HG02610 (cell line): ENCODE measurements around the gene TRAPPC10.

Source experiments
- ATAC-seq: cut with Tn5 transposase; IDR thresholded peaks from one replicate; pipeline ENCODE4 v1.9.1; 2021; ENCODE audit warnings: mild to moderate bottlenecking, moderate library complexity; ENCODE audit not compliant: unreplicated experiment

Gene TRAPPC10, protein sequence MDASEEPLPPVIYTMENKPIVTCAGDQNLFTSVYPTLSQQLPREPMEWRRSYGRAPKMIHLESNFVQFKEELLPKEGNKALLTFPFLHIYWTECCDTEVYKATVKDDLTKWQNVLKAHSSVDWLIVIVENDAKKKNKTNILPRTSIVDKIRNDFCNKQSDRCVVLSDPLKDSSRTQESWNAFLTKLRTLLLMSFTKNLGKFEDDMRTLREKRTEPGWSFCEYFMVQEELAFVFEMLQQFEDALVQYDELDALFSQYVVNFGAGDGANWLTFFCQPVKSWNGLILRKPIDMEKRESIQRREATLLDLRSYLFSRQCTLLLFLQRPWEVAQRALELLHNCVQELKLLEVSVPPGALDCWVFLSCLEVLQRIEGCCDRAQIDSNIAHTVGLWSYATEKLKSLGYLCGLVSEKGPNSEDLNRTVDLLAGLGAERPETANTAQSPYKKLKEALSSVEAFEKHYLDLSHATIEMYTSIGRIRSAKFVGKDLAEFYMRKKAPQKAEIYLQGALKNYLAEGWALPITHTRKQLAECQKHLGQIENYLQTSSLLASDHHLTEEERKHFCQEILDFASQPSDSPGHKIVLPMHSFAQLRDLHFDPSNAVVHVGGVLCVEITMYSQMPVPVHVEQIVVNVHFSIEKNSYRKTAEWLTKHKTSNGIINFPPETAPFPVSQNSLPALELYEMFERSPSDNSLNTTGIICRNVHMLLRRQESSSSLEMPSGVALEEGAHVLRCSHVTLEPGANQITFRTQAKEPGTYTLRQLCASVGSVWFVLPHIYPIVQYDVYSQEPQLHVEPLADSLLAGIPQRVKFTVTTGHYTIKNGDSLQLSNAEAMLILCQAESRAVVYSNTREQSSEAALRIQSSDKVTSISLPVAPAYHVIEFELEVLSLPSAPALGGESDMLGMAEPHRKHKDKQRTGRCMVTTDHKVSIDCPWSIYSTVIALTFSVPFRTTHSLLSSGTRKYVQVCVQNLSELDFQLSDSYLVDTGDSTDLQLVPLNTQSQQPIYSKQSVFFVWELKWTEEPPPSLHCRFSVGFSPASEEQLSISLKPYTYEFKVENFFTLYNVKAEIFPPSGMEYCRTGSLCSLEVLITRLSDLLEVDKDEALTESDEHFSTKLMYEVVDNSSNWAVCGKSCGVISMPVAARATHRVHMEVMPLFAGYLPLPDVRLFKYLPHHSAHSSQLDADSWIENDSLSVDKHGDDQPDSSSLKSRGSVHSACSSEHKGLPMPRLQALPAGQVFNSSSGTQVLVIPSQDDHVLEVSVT

DNA sequence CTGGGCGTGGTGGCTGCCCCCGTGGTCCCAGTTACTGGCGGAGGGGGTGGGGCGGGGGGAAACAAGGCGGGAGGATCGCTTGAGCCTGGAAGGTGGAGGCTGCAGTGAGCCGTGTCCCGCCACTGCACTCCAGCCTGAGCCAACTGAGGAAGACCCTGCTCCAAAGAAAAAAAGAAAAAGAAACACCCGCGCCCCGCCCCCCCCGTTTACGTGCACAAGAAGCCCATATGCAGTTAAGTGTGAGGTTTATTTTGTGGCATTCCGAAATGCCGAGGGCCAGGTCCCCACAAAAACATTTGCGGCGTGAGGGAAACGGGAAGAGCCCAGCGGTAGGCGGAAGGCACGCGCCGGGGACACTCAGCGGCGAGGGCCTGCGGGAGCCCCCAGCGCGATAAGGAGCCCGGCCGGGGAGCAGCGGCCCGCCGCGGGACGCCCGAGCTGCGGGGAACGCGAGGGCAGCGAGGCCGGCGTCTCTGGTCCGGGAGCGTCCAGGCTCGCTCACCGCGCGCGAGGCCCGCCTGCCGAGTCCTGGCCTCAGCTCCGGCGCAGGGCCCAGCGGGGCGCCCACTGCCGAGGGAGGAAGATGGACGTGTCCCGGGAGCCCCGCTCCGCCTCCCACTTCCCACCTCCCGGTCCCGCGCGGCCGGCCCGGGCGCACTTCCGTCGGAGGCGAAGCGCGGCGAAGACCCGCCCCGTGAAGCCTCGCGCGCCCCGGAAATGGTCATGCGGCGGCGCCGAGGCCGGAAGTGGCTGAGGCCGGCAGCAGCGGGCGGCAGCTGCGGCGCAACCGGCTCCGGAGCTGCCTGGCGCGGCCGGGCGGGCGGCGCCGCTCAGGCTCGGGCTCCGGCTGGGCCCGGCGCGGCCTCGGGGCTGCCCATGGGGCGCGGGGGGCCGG, at the start of gene TRAPPC10:
TRAPPC10 (plus strand) TSS at position 731 of the 895 bp plus-strand sequence. CDS start 185 bp downstream, outside the sequence.
- peak; percentile 57 for ATAC-seq

DNA sequence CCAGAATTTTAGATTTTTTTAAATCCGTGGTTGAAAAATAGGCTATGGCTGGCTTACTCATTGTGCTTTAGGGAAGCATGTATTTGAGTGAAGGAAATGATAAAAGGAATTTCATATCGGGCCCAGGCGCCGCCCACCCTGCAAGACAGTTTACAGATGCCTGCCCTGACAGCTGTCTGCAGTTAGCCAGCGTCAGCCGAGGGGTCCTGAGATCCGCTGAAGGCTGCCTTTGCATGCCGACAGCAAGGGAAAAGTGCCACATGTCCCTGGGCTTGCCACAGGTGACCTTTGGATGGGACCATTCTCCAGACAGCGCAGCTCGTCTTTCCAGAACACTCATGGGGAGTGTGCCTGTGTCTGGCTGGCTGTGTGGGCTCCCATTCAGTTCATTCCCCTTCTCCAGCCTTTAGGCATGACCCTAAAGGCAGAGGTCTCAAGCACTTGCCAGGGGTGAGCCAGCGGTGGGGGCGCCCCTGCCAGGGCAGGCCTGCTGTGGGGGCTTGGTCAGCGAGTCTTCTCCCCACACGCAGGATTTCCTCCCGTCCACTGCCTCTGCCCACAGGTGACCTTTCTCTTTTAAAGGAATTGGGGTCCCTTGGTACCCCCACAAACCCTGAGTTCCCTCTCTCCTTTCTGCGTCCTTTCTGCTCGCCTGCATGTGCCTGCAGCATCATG, 46.1 kb upstream of the TRAPPC10 start:
- no peak for ATAC-seq

GRCh38 chr21:43966946-43967512, 45.1 kb upstream of the TRAPPC10 start:
- ATAC-seq: no peak

DNA sequence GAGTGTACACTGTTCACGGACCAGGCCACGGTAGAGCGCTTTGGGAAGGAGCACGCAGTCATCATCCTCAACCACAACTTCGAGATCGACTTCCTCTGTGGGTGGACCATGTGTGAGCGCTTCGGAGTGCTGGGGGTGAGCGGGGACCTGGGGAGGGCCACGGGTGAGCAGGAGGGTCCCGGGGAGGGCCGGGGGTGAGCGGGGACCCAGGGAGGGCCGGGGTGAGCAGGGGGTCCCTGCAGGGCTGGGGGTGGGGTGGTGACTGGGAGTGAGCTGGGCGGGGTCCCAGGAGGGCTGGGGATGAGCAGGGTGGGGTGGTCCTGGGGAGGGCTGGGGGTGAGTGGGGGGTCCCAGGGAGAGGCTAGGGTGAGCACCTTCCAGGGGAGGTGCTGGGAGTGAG, 44.1 kb upstream of the TRAPPC10 start:
- ATAC-seq: no peak

DNA sequence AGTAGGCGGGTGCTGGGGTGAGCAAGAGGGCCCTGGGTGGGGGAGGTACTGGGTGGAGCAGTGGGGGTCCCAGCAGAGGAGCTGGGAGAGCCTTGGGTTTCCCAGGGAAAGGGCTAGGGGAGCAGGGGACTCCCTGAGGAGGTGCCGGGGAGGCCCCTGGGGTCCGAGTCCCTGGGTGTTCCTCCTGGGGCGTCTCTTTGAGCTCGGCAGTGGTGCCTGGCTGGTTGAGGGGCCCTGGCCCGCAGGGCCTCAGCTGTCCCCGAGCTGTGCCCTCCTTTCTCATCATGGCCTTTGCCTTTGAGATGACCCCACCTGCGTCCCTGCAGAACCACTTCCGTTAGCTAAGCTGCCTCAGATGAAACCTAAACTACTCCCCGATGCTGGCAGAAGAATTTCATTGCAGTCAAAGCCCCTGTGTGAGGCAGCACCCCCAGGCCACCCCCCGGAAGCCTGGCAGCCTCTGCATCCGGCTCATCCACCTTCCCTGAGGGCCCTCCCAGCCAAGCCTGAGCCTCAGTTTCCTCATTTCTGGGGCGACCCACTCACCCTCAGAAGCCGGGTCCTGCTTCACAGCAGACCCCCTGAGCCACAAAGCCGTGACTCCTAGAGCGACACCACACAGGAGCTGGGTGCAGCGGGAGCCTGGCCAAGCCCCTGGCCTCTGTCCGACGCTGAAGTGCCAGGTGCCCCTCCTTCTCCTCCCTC, 43.5 kb upstream of the TRAPPC10 start:
- no peak for ATAC-seq

- ATAC-seq: no peak
These were observed 43.0 kb upstream of the TRAPPC10 start for GRCh38 chr21:43969115-43969444.

- no peak for ATAC-seq
These were observed 41.6 kb upstream of the TRAPPC10 start for GRCh38 chr21:43970551-43970950.

DNA sequence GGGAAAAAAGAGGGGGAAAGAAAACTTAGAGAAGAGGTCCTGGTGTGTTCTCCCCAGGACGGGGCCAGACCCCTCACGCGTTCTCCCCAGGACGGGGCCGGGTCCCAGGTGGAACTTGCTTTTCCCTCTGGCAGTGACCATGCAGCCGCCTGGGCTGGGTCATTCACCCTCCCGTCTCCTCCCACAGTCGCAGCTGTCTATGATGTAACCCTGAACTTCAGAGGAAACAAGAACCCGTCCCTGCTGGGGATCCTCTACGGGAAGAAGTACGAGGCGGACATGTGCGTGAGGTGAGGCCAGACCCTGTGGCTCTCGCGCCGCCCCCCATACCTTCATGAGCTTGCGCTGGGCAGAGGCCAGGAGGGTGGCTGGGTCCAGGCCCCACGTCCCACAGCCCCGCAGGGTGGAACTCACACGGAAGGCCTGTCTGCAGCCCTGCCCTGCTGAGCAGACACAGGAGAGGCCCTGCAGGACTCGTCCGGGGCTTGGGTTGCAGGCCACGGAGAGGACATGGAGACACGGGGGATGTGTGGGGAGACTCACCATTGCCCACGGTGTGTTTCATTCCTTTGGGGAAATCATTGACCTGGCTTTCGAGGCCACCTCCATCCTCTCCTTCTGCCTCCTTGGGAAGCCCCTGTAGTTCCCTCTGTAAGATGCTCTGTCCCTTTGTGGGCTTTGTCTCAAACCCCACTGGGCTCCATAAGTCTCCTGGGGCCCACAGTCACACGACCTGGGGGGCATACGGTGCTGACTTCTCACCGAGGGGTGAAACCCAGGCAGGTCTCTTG, 40.7 kb upstream of the TRAPPC10 start:
- ATAC-seq: no peak

- no peak for ATAC-seq
These were observed 40.2 kb upstream of the TRAPPC10 start for GRCh38 chr21:43971992-43972255.

- ATAC-seq: no peak
These were observed 39.1 kb upstream of the TRAPPC10 start for GRCh38 chr21:43972850-43973633.

DNA sequence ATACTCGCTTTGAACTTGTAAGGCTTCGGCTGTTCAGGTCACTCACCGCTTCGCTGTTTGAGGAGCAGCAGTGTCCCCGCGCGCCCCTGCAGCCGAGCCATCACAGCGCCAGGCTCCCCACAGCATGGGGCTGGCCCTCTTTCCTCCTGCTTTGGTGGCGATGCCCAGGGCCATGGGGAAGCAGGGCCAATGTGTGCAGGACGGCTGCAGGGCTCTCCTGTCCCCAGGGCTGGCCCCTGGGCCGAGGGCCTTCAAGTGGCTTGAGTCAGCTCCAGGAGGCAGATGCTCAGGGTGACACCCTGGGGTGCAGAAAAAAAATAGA, 38.5 kb upstream of the TRAPPC10 start:
- ATAC-seq: no peak

GRCh38 chr21:43974791-43975468, 37.2 kb upstream of the TRAPPC10 start:
- ATAC-seq: peak; percentile 5

DNA sequence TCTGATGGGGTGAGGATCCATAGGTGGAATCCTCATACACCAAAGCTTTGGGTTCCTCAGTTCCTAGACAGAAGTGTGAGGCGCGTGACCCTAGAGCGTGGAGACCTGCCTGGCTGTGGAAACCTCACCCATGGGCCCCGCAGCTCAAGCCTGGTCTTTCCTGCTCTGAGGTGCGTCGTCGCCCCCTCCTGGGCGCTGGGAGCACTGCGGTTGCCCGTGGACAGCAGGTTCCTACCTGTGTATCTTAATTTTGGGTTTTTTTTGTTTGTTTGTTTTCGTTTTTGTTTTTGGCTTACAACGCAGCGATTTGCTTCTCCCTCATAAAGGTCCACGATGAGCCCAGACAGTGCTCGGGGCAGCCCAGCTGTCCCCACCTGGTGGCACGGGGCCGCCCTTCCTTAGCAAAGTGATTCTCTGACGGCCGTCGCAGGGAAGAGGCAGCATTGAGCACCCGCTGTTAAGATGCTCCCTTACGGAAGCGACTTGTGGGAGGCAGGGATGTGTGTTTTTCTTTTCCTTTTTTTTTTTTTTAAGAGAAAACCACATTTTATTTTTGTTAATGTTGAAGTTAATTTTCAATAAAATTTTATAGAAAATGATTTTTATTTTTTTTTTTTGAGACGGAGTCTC, 36.5 kb upstream of the TRAPPC10 start:
- peak; percentile 44 for ATAC-seq

DNA sequence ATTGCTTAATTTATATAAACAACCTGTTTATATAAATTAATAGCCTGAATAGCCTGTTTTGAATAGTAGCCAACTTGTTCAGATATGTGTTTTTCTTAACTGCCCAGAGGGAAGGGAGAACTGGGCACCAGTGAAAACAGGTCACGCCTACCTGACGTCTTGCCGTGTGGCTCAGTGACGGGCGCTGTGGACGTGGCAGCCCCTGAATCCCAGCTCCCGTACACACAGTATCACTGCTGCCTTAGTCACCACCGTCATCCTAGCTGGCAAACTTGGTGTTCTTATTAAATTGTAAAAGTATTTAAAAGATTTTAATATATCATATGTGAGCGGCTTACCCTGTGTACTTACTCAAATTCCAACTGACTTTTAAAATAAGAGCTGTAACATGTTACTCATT, 35.4 kb upstream of the TRAPPC10 start:
- no peak for ATAC-seq

- ATAC-seq: no peak
These were observed 34.0 kb upstream of the TRAPPC10 start for GRCh38 chr21:43978060-43978459.

- ATAC-seq: no peak
These were observed 32.5 kb upstream of the TRAPPC10 start for GRCh38 chr21:43979654-43980053.
